IMR-90 (cell line): Measurements from ENCODE around the gene MEPCE. TPM values are rescaled to one million over a fixed set of nuclear protein-coding genes. Genes with fewer than 3 reads are reported as not detected.

Experiments
- ATAC-seq: fragments of 200-7000 bp; cut with Tn5 transposase; 2 replicates; pipeline ENCODE4 v1.9.1; 2020; ENCODE audit warnings: low read depth, mild to moderate bottlenecking, moderate library complexity
- BruUV-seq: library from RNA; stranded (reverse); fragments of 400-500 nt; replicated peaks from 2 replicates; lab custom pipeline; 2021; lab: Mats Ljungman, UMichigan
- CTCF ChIA-PET: fragments of 300-600 bp; formaldehyde crosslinking; extraction: SDS; loops from one replicate; lab custom pipeline; 2021; ENCODE audit warnings: antibody characterized with exemption; lab: Yijun Ruan, JAX
- POLR2A ChIA-PET: fragments of 300-600 bp; sonication (Branson Sonifier 250); formaldehyde crosslinking; loops from one replicate; lab custom pipeline; 2022; ENCODE audit warnings: antibody characterized with exemption; ENCODE audit not compliant: unreplicated experiment; lab: Charles Lee
- DNase-seq: peaks from one replicate; pipeline ENCODE4 v3.0.0; 2013
- H2AFZ ChIP-seq: replicated peaks from 2 replicates; pipeline ENCODE3; 2013; ENCODE audit warnings: low read length, mild to moderate bottlenecking; ENCODE audit not compliant: poor library complexity
- H2AK5ac ChIP-seq: 2 replicates; pipeline ENCODE4 v1.6.1; 2013; ENCODE audit warnings: low read depth, low read length, inconsistent platforms
- H2AK9ac ChIP-seq: replicated peaks from 2 replicates; pipeline ENCODE3; 2013; ENCODE audit warnings: mild to moderate bottlenecking, low read depth, low read length, moderate library complexity; ENCODE audit not compliant: poor library complexity
- H2BK120ac ChIP-seq: 2 replicates; pipeline ENCODE4 v1.6.1; 2013; ENCODE audit warnings: low read depth, low read length, inconsistent platforms
- H2BK15ac ChIP-seq: 3 replicates; pipeline ENCODE4 v1.6.1; 2013; ENCODE audit warnings: low read depth, low read length, inconsistent platforms
- H2BK20ac ChIP-seq: 2 replicates; pipeline ENCODE4 v1.6.1; 2013; ENCODE audit warnings: low read depth, mild to moderate bottlenecking, inconsistent platforms, low read length, moderate library complexity
- H2BK5ac ChIP-seq: 2 replicates; pipeline ENCODE4 v1.6.1; 2013; ENCODE audit warnings: mild to moderate bottlenecking, low read depth, low read length, inconsistent platforms; ENCODE audit not compliant: poor library complexity, severe bottlenecking
- H3K14ac ChIP-seq: replicated peaks from 2 replicates; pipeline ENCODE4 v1.6.1; 2013; ENCODE audit warnings: low read depth, low read length, inconsistent platforms
- H3K18ac ChIP-seq: 2 replicates; pipeline ENCODE4 v1.6.1; 2013; ENCODE audit warnings: low read depth, low read length, control low read depth
- H3K23ac ChIP-seq: 2 replicates; pipeline ENCODE4 v1.6.1; 2013; ENCODE audit warnings: low read depth, low read length, inconsistent platforms
- H3K27ac ChIP-seq: 2 replicates; pipeline ENCODE4 v1.5.1; 2013; ENCODE audit warnings: mild to moderate bottlenecking, control low read depth, low read length; ENCODE audit not compliant: insufficient read depth
- H3K27me3 ChIP-seq: 2 replicates; pipeline ENCODE4 v1.6.1; 2013; ENCODE audit warnings: low read length; ENCODE audit not compliant: control insufficient read depth, insufficient read depth
- H3K36me3 ChIP-seq: 2 replicates; pipeline ENCODE4 v1.6.1; 2013; ENCODE audit warnings: low read length, mixed read lengths; ENCODE audit not compliant: control insufficient read depth, insufficient read depth
- H3K4ac ChIP-seq: 2 replicates; pipeline ENCODE4 v1.6.1; 2013; ENCODE audit warnings: low read depth, low read length, inconsistent platforms
- H3K4me1 ChIP-seq: 2 replicates; pipeline ENCODE4 v1.6.1; 2013; ENCODE audit warnings: low read length, mixed read lengths; ENCODE audit not compliant: control insufficient read depth, insufficient read depth
- H3K4me2 ChIP-seq: 2 replicates; pipeline ENCODE4 v1.6.1; 2013; ENCODE audit warnings: low read depth, mild to moderate bottlenecking, control low read depth, low read length, moderate library complexity
- H3K4me3 ChIP-seq: 2 replicates; pipeline ENCODE4 v1.5.1; 2013; ENCODE audit warnings: low read depth, mild to moderate bottlenecking, control low read depth, low read length, moderate library complexity; ENCODE audit not compliant: insufficient read depth
- H3K56ac ChIP-seq: 2 replicates; pipeline ENCODE4 v1.6.1; 2013; ENCODE audit warnings: low read length, inconsistent platforms; ENCODE audit not compliant: insufficient read depth; ENCODE audit errors: extremely low read depth
- H3K79me1 ChIP-seq, 2 experiments: 2 replicates each; pipeline ENCODE4 v1.6.1; 2013; ENCODE audit warnings: low read length in 2 of 2, inconsistent platforms in 1 of 2, low read depth in 1 of 2
- H3K9ac ChIP-seq: 2 replicates; pipeline ENCODE4 v1.6.1; 2013; ENCODE audit warnings: low read depth, low read length, control low read depth
- H3K9me1 ChIP-seq: 2 replicates; pipeline ENCODE4 v1.6.1; 2013; ENCODE audit warnings: low read length, inconsistent platforms; ENCODE audit not compliant: insufficient read depth
- H3K9me3 ChIP-seq: 2 replicates; pipeline ENCODE4 v1.6.1; 2013; ENCODE audit warnings: low read length; ENCODE audit not compliant: control insufficient read depth, insufficient read depth
- H4K20me1 ChIP-seq: 2 replicates; pipeline ENCODE4 v1.6.1; 2013; ENCODE audit warnings: low read length, inconsistent platforms; ENCODE audit not compliant: insufficient read depth
- H4K5ac ChIP-seq: 2 replicates; pipeline ENCODE4 v1.6.1; 2013; ENCODE audit warnings: mild to moderate bottlenecking, low read depth, low read length, control low read depth
- H4K8ac ChIP-seq, 2 experiments: 2 replicates each; pipeline ENCODE4 v1.6.1; 2013; ENCODE audit warnings: low read depth in 2 of 2, low read length in 2 of 2, control low read depth in 1 of 2, inconsistent platforms in 1 of 2
- H4K91ac ChIP-seq: 2 replicates; pipeline ENCODE4 v1.6.1; 2013; ENCODE audit warnings: low read depth, low read length, inconsistent platforms; ENCODE audit not compliant: insufficient read depth
- CEBPB ChIP-seq: IDR thresholded peaks from 2 replicates; pipeline ENCODE4 v1.6.1; 2012; ENCODE audit warnings: low read depth, low read length, improper control_type of control experiment
- CHD1 ChIP-seq: IDR thresholded peaks from 2 replicates; pipeline ENCODE4 v1.6.1; 2012; ENCODE audit warnings: low read depth, low read length, improper control_type of control experiment
- MAFK ChIP-seq: IDR thresholded peaks from 2 replicates; pipeline ENCODE4 v1.6.1; 2012; ENCODE audit warnings: low read depth, low read length, improper control_type of control experiment
- NFE2L2 ChIP-seq: fragments of 150-350 bp; IDR thresholded peaks from 2 replicates; pipeline ENCODE4 v1.6.1; 2016; ENCODE audit warnings: low read depth, mild to moderate bottlenecking, low read length
- POLR2A ChIP-seq: IDR thresholded peaks from 2 replicates; pipeline ENCODE4 v1.6.1; 2012; ENCODE audit warnings: mild to moderate bottlenecking, low read depth, low read length
- RAD21 ChIP-seq: IDR thresholded peaks from 2 replicates; pipeline ENCODE4 v1.6.1; 2012; ENCODE audit warnings: low read length, improper control_type of control experiment
- RFX5 ChIP-seq: IDR thresholded peaks from 2 replicates; pipeline ENCODE4 v1.8.0; 2012; ENCODE audit warnings: low read depth, mild to moderate bottlenecking, low read length, moderate library complexity
- SMC3 ChIP-seq: fragments of 150-350 bp; IDR thresholded peaks from 2 replicates; pipeline ENCODE4 v1.6.1; 2016; ENCODE audit warnings: low read depth, mild to moderate bottlenecking, antibody characterized with exemption, low read length, moderate library complexity
- WGBS, 2 experiments: methylation state at CpG; one replicate each; pipeline versions ENCODE4 v1.1.5 to v1.1.7; 2013; ENCODE audit warnings: missing lambda C conversion rate in 2 of 2; ENCODE audit not compliant: insufficient read length in 1 of 2; ENCODE audit errors: extremely low coverage in 2 of 2; 5-methylcytosine and 5-hydroxymethylcytosine counted together
- dilution Hi-C: fragments of 300-500 bp; cut with HindIII; formaldehyde crosslinking; loops from one replicate; pipeline ENCODE4 v1.14.3; 2018; ENCODE audit warnings: low sequenced_read_pairs; ENCODE audit not compliant: unreplicated experiment
- in situ Hi-C: fragments of 300-500 bp; cut with MboI; formaldehyde crosslinking; loops from 3 replicates; pipeline ENCODE4 v1.14.3; 2019; ENCODE audit warnings: low sequenced_read_pairs, inconsistent platforms, mixed read lengths
- intact Hi-C: fragments of 100-400 bp; cut with micrococcal nuclease; formaldehyde crosslinking; loops from 2 replicates; pipeline ENCODE4 v1.10.0; 2022
- polyA plus RNA-seq, 3 experiments: library from polyadenylated mRNA; depleted of rRNA; stranded (reverse); fragments of >200 nt; gene quantifications; 2 replicates each; pipeline ENCODE4 v1.2.3, GENCODE V29; 2012; ENCODE audit warnings: low replicate concordance in 1 of 3
- total RNA-seq: library from RNA; depleted of rRNA; stranded (reverse); fragments of >200 nt; gene quantifications from 2 replicates; pipeline ENCODE4 v1.2.3, GENCODE V29; 2012

The MEPCE gene
- total and polyA plus RNA-seq, 2 of the 4 experiments (the other 2 are of a cell fraction), result 18.2 to 22.9 TPM

- dilution Hi-C loops, result no loop called here
Observed at GRCh38 chr7:100437150-100438100, 7.8 kb downstream of the MEPCE start.

More at GRCh38 chr7:100437150-100438100, 7.8 kb downstream of the MEPCE start:
- in situ Hi-C loops, result loop anchor here (25.0 kb wide), 1 partner anchor 675 kb away; no protein-coding TSS in a partner anchor
- peaks cover 15% of the 10 kb centered on the region for H3K9me1 ChIP-seq
- intact Hi-C loops, result no loop called here
- CTCF ChIA-PET, result interaction anchor here (0.6 kb wide), 1 partner anchor 11 kb away, joined by 4 read pairs; no protein-coding TSS in a partner anchor
- H4K5ac ChIP-seq, result peak overlapping the region; percentile 73
- no peak overlapping the region for H3K9ac ChIP-seq
- no peak overlapping the region for H2BK5ac ChIP-seq
- H3K36me3 ChIP-seq, result peaks cover 23% of the 10 kb centered on the region
- H4K8ac ChIP-seq, result peak overlapping the region; percentile 74 to 80; a peak in 3 of 4 replicates
- H3K23ac ChIP-seq, result no peak overlapping the region
- 100% methylated on average over 3 of the region's 28 CpGs; no CpG with 5 or more reads in 1 of the 2 experiments for WGBS, 2 experiments
- BruUV-seq, result no TSS peak
- H3K27ac ChIP-seq, result no peak overlapping the region
- no peak overlapping the region for H3K4me3 ChIP-seq
- DNase-seq, result no peak
- H4K91ac ChIP-seq, result peak overlapping the region; percentile 73
- peak overlapping the region; percentile 52; the same call in 2 of the 3 replicates for H2BK15ac ChIP-seq
- peak overlapping the region; percentile 48 for H2AK9ac ChIP-seq
- H3K9me3 ChIP-seq, result no peaks in the 10 kb centered on the region
- no peak for ATAC-seq
- peaks cover 7% of the 10 kb centered on the region for H3K4me1 ChIP-seq
- H3K56ac ChIP-seq, result no peak overlapping the region
- H3K14ac ChIP-seq, result no peak overlapping the region
- peak overlapping the region; percentile 68 for H3K4ac ChIP-seq
- H3K79me1 ChIP-seq, result peaks cover 15 to 43% of the 10 kb centered on the region in 2 experiments
- H3K4me2 ChIP-seq, result no peak overlapping the region
- no peak overlapping the region for H3K18ac ChIP-seq
- no peaks in the 10 kb centered on the region for H3K27me3 ChIP-seq
- peak overlapping the region; percentile 34; the same call in 1 of the 2 replicates for H2BK20ac ChIP-seq
- TF ChIP-seq CEBPB, result no peak
- no peak for TF ChIP-seq MAFK
- no peak for TF ChIP-seq NFE2L2
- no peak for TF ChIP-seq CHD1
- no peak for TF ChIP-seq SMC3
- no peak for TF ChIP-seq POLR2A
- TF ChIP-seq RFX5, result no peak
- TF ChIP-seq RAD21, result no peak
- H2AFZ ChIP-seq, result peak overlapping the region; percentile 46
- peak overlapping the region; percentile 89 for H2AK5ac ChIP-seq
- H2BK120ac ChIP-seq, result peak overlapping the region; percentile 30
- POLR2A ChIA-PET, result no interaction called here
- H4K20me1 ChIP-seq, result 0 out of 2 replicates have a peak, but pooled peaks cover 3% of the 10 kb centered on the region
